ENCODE data around the gene PREX1. TPM values are rescaled to one million over a fixed set of nuclear protein-coding genes. Genes with fewer than 3 reads are reported as not detected.

The PREX1 gene
- total and polyA plus RNA-seq, 2 donors from 2014 or later = 8.5 to 38.2 TPM

DNA sequence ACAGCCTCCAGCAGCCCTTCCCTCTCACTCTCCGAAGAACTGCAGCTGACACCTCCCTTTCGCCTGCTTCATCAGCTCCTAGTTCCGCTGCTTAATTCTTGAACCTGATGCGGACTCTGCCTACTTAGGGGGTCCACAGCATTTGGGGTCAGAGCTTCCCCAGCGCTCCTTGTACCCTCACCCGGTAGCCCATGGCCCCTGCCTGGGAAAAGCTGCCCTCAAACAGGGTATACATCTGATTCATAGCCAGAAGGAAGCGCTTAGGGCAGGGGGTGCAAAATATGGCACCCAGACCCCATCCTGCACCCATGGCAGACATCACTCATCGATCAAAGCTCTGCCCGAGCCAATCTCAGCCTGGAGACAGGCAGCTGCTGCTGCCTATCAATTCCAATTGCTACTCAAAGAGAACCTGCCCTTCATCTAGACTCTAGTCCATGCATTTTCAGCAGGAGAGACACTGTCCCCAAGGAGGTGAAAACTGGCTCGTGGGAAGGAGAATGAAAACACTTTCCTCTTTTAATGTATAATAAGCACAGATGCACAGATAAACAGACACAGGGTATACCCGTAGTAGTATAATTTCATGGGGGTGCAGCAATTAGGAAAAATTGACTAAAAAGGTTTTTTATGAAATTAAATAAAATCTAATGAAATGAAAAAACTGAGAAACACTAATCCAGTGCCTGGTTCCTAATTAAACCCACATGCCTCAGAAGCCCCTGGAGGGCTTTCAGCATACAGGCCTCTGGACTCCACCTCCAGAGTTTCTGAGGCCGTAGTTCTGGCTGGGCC lies 194.8 kb downstream of the PREX1 start:
- Histone ChIP-seq H3K36me3 (ENCODE audit: control insufficient read depth in 2 of 3, insufficient read depth in 3 of 3, low read length in 3 of 3) (peaks cover 0 to 3% (median 2%) of the 10 kb centered on the region in 3 donors), H3K27ac (ENCODE audit: low read depth in 2 of 2, low read length in 2 of 2) (no peak overlapping the region), H3K27me3 (ENCODE audit: control insufficient read depth, insufficient read depth, low read length) (no peaks in the 10 kb centered on the region), H3K4me3 (ENCODE audit: low read length in 3 of 3) (no peak overlapping the region), H3K9ac (ENCODE audit: low read length in 3 of 3) (no peak overlapping the region), H3K4me1 (ENCODE audit: control insufficient read depth in 2 of 3, insufficient read depth in 2 of 3, low read depth in 1 of 3, low read length in 3 of 3) (no peaks in the 10 kb centered on the region), H3K9me3 (ENCODE audit: control insufficient read depth in 2 of 3, insufficient read depth in 1 of 3, low read length in 3 of 3) (no peaks in the 10 kb centered on the region)
- intact Hi-C loops (cut with DNase I) = no loop called here
- no peak for FAIRE-seq
- TF ChIP-seq, protein P1, sequence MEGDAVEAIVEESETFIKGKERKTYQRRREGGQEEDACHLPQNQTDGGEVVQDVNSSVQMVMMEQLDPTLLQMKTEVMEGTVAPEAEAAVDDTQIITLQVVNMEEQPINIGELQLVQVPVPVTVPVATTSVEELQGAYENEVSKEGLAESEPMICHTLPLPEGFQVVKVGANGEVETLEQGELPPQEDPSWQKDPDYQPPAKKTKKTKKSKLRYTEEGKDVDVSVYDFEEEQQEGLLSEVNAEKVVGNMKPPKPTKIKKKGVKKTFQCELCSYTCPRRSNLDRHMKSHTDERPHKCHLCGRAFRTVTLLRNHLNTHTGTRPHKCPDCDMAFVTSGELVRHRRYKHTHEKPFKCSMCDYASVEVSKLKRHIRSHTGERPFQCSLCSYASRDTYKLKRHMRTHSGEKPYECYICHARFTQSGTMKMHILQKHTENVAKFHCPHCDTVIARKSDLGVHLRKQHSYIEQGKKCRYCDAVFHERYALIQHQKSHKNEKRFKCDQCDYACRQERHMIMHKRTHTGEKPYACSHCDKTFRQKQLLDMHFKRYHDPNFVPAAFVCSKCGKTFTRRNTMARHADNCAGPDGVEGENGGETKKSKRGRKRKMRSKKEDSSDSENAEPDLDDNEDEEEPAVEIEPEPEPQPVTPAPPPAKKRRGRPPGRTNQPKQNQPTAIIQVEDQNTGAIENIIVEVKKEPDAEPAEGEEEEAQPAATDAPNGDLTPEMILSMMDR (IDR thresholded peaks at IDR 0.05; ENCODE audit: borderline replicate concordance, extremely low read depth, insufficient read depth) = no peak
- no peak for DNase-seq

DNA sequence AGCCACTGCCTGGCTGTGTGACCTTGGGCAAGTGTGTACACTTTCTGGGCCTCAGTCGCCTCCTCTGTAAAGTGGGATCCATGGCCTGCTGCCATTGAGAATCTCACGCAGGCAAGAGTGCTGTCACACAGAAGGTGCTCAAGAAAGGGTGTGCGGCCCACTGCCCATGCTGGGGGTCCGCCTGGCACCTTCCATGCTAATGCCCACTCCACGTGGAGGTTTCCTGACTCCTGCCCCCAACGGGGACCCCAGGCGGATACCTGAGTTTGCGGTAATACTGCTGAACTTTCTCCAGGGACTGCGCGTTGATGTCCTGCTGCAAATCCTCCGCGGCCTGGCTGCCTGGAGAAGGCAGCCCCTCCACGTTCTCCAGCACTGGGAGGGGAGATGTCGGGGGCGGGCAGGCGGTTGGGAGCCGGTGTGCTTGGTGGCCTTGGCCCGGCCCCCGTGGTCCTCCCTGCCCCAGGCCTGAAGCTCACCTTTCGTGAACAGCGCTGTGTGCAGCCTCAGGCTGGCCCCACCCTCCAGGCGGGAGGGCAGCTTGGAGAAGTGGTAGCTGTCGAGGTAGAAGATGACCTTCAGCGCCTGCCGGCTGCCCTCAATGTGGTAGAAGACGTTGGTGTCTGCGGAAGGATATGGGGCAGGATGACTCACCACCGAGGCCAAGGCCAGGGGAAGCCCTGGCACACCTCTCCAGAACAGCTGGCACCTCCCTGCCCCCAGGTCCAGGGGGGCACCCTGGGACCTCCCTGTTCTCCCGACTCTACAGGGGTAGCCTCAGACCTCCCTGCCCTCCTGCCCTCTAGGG lies 195.6 kb downstream of the PREX1 start:
- no peak for FAIRE-seq
- no peaks in the 10 kb centered on the region for H3K9me3 ChIP-seq (ENCODE audit: control insufficient read depth in 2 of 3, insufficient read depth in 1 of 3, low read length in 3 of 3)
- peaks cover 0 to 3% (median 0%) of the 10 kb centered on the region in 3 donors for H3K36me3 ChIP-seq (ENCODE audit: control insufficient read depth in 2 of 3, insufficient read depth in 3 of 3, low read length in 3 of 3)
- no peak overlapping the region for H3K27ac ChIP-seq (ENCODE audit: low read depth in 2 of 2, low read length in 2 of 2)
- TF ChIP-seq, protein P1 (IDR thresholded peaks at IDR 0.05; ENCODE audit: borderline replicate concordance, extremely low read depth, insufficient read depth) = no peak
- peak in 1 of 5 donors; percentile 71 for DNase-seq
- intact Hi-C loops (cut with DNase I) = no loop called here
- no peaks in the 10 kb centered on the region for H3K27me3 ChIP-seq (ENCODE audit: control insufficient read depth, insufficient read depth, low read length)
- H3K9ac ChIP-seq (ENCODE audit: low read length in 3 of 3) = no peak overlapping the region
- H3K4me3 ChIP-seq (ENCODE audit: low read length in 3 of 3) = no peak overlapping the region
- no peaks in the 10 kb centered on the region for H3K4me1 ChIP-seq (ENCODE audit: control insufficient read depth in 2 of 3, insufficient read depth in 2 of 3, low read depth in 1 of 3, low read length in 3 of 3)

DNA sequence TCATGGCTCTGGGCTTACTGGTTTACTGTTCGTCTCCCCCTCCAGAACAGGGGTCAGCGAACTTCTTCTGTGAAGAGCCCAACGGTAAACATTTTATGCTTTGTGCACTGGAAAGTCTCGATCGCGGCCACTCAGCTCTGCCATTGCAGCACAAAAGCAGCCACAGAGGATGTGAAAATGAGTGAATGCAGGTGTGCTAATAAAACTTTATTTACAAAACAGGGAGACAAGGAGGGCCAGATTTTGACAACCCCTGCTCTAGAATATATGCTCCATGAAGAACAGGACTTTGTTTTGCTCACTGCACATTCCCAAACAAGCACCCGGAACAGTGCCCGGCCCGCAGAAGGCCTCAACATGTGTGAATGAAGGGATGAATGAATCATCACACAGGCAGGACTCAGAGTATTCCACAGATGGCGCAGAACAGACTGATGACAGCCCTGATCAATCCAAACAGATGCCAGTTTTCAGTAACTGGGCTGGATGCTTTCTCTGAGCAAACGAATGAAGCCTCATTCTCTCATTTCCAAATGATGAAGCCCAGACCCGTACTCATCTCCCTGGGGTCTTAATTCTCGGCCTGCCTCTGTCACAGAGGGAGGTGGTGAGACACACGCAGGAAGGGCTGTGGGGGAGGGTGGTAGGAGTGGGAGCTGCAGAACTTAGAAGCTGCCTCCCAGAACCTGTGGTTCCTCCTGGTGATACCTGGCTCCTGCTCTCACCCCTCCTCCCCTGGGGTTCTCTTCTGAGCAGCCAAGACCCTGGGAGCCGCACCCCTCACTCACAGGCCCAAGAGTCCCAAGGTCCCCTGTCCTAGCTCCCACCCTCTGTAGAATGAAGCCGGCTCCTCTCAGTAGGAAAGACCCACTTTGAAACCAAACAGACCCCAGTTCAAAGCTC lies 196.4 kb downstream of the PREX1 start:
- Histone ChIP-seq H3K27ac (ENCODE audit: low read depth in 2 of 2, low read length in 2 of 2) (no peak overlapping the region), H3K4me1 (ENCODE audit: control insufficient read depth in 2 of 3, insufficient read depth in 2 of 3, low read depth in 1 of 3, low read length in 3 of 3) (no peaks in the 10 kb centered on the region), H3K9me3 (ENCODE audit: control insufficient read depth in 2 of 3, insufficient read depth in 1 of 3, low read length in 3 of 3) (no peaks in the 10 kb centered on the region), H3K9ac (ENCODE audit: low read length in 3 of 3) (no peak overlapping the region), H3K27me3 (ENCODE audit: control insufficient read depth, insufficient read depth, low read length) (no peaks in the 10 kb centered on the region), H3K36me3 (ENCODE audit: control insufficient read depth in 2 of 3, insufficient read depth in 3 of 3, low read length in 3 of 3) (peaks cover 0 to 3% (median 0%) of the 10 kb centered on the region in 3 donors), H3K4me3 (ENCODE audit: low read length in 3 of 3) (no peak overlapping the region)
- DNase-seq (peak in 1 of 5 donors; percentile 40), FAIRE-seq (no peak)
- intact Hi-C loops (cut with DNase I) = no loop called here
- TF ChIP-seq, protein P1 (IDR thresholded peaks at IDR 0.05; ENCODE audit: borderline replicate concordance, extremely low read depth, insufficient read depth) = no peak

All from kidney (tissue), 14 donors.